Thoracic aorta (tissue), 2 donors: Measurements from ENCODE around the gene CALM3. TPM values are rescaled to one million over a fixed set of nuclear protein-coding genes. Genes with fewer than 3 reads are reported as not detected.
A peak's percentile ranks its signal among the peaks of the same experiment; 100 is the strongest.

Source experiments
- ATAC-seq: fragments of 150-250 bp; one replicate; pipeline ENCODE4 v1.8.0; 2017; ENCODE audit warnings: low read depth; ENCODE audit not compliant: insufficient number of reproducible peaks, low FRiP score
- DNase-seq: peaks from one replicate; pipeline ENCODE4 v3.0.0-alpha.2; 2020; ENCODE audit warnings: low spot score
- H3K27ac ChIP-seq, 2 donors: fragments of 200-600 bp; sonication (generic); 1 replicate in 1 of 2; 2 replicates in 1 of 2; pipeline ENCODE4 v1.5.1; 2016; ENCODE audit warnings: mild to moderate bottlenecking in 2 of 2, moderate library complexity in 2 of 2
- H3K27me3 ChIP-seq: fragments of 200-600 bp; sonication (generic); replicated peaks from 2 replicates; pipeline ENCODE4 v1.6.0; 2016; ENCODE audit warnings: mild to moderate bottlenecking; ENCODE audit not compliant: insufficient read depth
- H3K36me3 ChIP-seq: fragments of 200-600 bp; sonication (generic); one replicate; pipeline ENCODE4 v1.5.1; 2016
- H3K4me1 ChIP-seq, 2 donors: fragments of 200-600 bp; sonication (generic); 1 replicate in 1 of 2; 2 replicates in 1 of 2; pipeline versions ENCODE4 v1.5.1 to v1.6.0; 2016; ENCODE audit warnings: low read depth in 2 of 2, mild to moderate bottlenecking in 1 of 2; ENCODE audit not compliant: control insufficient read depth in 1 of 2
- H3K4me3 ChIP-seq: fragments of 200-600 bp; sonication (generic); 2 replicates; pipeline ENCODE4 v1.5.1; 2016; ENCODE audit warnings: mild to moderate bottlenecking
- H3K9me3 ChIP-seq: fragments of 200-600 bp; sonication (generic); 2 replicates; pipeline ENCODE4 v1.5.1; 2016
- CTCF ChIP-seq: fragments of 200-600 bp; sonication (generic); IDR thresholded peaks from one replicate; pipeline ENCODE4 v1.5.1; 2019; ENCODE audit warnings: antibody characterized with exemption
- total RNA-seq, 2 donors: library from RNA; depleted of rRNA; stranded (reverse); fragments of >200 nt; gene quantifications; one replicate each; pipeline versions ENCODE4 v1.1.0 to v1.2.3, GENCODE V29; 2016

The CALM3 gene
- total RNA-seq, 2 donors from 2014 or later, result 181 to 202 TPM

- H3K4me1 ChIP-seq, result peaks cover 0 to 36% of the 10 kb centered on the region in 2 donors
- H3K27me3 ChIP-seq, result no peaks in the 10 kb centered on the region
- peak overlapping the region; percentile 13 to 30 for H3K27ac ChIP-seq
- ATAC-seq, result no peak
- H3K36me3 ChIP-seq, result peaks cover 35% of the 10 kb centered on the region
- no peak for TF ChIP-seq CTCF
- H3K9me3 ChIP-seq, result no peaks in the 10 kb centered on the region
- H3K4me3 ChIP-seq, result no peak overlapping the region
- DNase-seq, result no peak
Measured at GRCh38 chr19:46610851-46611770, 10.0 kb downstream of the CALM3 start.

- DNase-seq (no peak), ATAC-seq (no peak)
- peaks cover 3 to 34% of the 10 kb centered on the region in 2 donors for H3K4me1 ChIP-seq
- TF ChIP-seq CTCF, result no peak
- H3K9me3 ChIP-seq, result no peaks in the 10 kb centered on the region
- no peak overlapping the region for H3K27ac ChIP-seq
- H3K27me3 ChIP-seq, result no peaks in the 10 kb centered on the region
- peaks cover 31% of the 10 kb centered on the region for H3K36me3 ChIP-seq
- no peak overlapping the region for H3K4me3 ChIP-seq
Measured at GRCh38 chr19:46611776-46612175, 10.6 kb downstream of the CALM3 start.

- DNase-seq (no peak), ATAC-seq (no peak)
- Histone ChIP-seq H3K27ac (peak overlapping the region in 1 of 2 donors; percentile 25), H3K27me3 (no peaks in the 10 kb centered on the region), H3K36me3 (peaks cover 16% of the 10 kb centered on the region), H3K4me1 (peaks cover 13 to 38% of the 10 kb centered on the region in 2 donors), H3K4me3 (no peak overlapping the region), H3K9me3 (no peaks in the 10 kb centered on the region)
- no peak for TF ChIP-seq CTCF
Measured at GRCh38 chr19:46613525-46613924, 12.4 kb downstream of the CALM3 start.

- no peaks in the 10 kb centered on the region for H3K9me3 ChIP-seq
- no peaks in the 10 kb centered on the region for H3K27me3 ChIP-seq
- DNase-seq (no peak), ATAC-seq (peak; percentile 51)
- peak; percentile 95 for TF ChIP-seq CTCF
- H3K4me3 ChIP-seq, result no peak overlapping the region
- peak overlapping the region; percentile 22 to 25 for H3K27ac ChIP-seq
- peaks cover 9% of the 10 kb centered on the region for H3K36me3 ChIP-seq
- H3K4me1 ChIP-seq, result peaks cover 20 to 45% of the 10 kb centered on the region in 2 donors
Measured at GRCh38 chr19:46614114-46614722, 13.1 kb downstream of the CALM3 start.

GRCh38 chr19:46615966-46616365 lies 14.8 kb downstream of the CALM3 start:
- Histone ChIP-seq H3K36me3 (no peaks in the 10 kb centered on the region), H3K27me3 (no peaks in the 10 kb centered on the region), H3K9me3 (no peaks in the 10 kb centered on the region), H3K27ac (no peak overlapping the region), H3K4me1 (peaks cover 33 to 60% of the 10 kb centered on the region in 2 donors), H3K4me3 (no peak overlapping the region)
- ATAC-seq (no peak), DNase-seq (no peak)
- no peak for TF ChIP-seq CTCF
